SK-N-SH (cell line): ENCODE results near the gene ZNF563. TPM values are rescaled to one million over a fixed set of nuclear protein-coding genes. Genes with fewer than 3 reads are reported as not detected.

Experiments used
- CTCF ChIA-PET: fragments of 300-600, 350-600 bp; formaldehyde crosslinking; extraction: SDS; loops from one replicate; lab custom pipeline; 2021; lab: Yijun Ruan, JAX
- POLR2A ChIA-PET: fragments of 350-600 bp; sonication (Branson Sonifier 250); formaldehyde crosslinking; extraction: SDS; loops from one replicate; lab custom pipeline; 2020; ENCODE audit warnings: antibody characterized with exemption, inconsistent platforms; lab: Yijun Ruan, JAX
- DNase-seq: peaks from one replicate; pipeline ENCODE4 v3.0.0; 2012
- H2AFZ ChIP-seq: fragments of 200-600 bp; sonication (generic); 2 replicates; pipeline ENCODE4 v1.8.1; 2016; ENCODE audit warnings: antibody characterized with exemption, mild to moderate bottlenecking, low read depth
- H3F3A ChIP-seq: fragments of 200-600 bp; sonication (generic); replicated peaks from 2 replicates; pipeline ENCODE3; 2016; ENCODE audit warnings: antibody characterized with exemption, mild to moderate bottlenecking; ENCODE audit not compliant: insufficient read depth
- H3K27ac ChIP-seq, 2 experiments: fragments of 200-500 bp in 1 of 2; fragments of 200-600 bp in 1 of 2; sonication (Bioruptor generic) in 1 of 2; sonication (generic), shearing (Covaris generic) in 1 of 2; 2 replicates each; pipeline versions ENCODE4 v1.5.1 to v1.6.1; 2014 to 2016; ENCODE audit warnings: low read depth in 2 of 2, inconsistent platforms in 1 of 2, low read length in 1 of 2, mild to moderate bottlenecking in 1 of 2, mixed read lengths in 1 of 2
- H3K27me3 ChIP-seq: fragments of 200-600 bp; sonication (generic), shearing (Covaris generic); 2 replicates; pipeline ENCODE4 v1.6.1; 2016; ENCODE audit warnings: mixed run types; ENCODE audit not compliant: insufficient read depth
- H3K36me3 ChIP-seq, 2 experiments: fragments of 200-500 bp in 1 of 2; fragments of 200-600 bp in 1 of 2; sonication (Bioruptor generic) in 1 of 2; sonication (generic) in 1 of 2; replicated peaks in 1 of 2; 2 replicates each; pipeline versions ENCODE3 to v1.5.1; 2014 to 2016; ENCODE audit warnings: low read length in 1 of 2, mild to moderate bottlenecking in 1 of 2; ENCODE audit not compliant: insufficient read depth in 2 of 2, control insufficient read depth in 1 of 2
- H3K4me1 ChIP-seq, 2 experiments: fragments of 200-500 bp in 1 of 2; fragments of 200-600 bp in 1 of 2; sonication (Bioruptor generic) in 1 of 2; sonication (generic), shearing (Covaris generic) in 1 of 2; 2 replicates each; pipeline versions ENCODE4 v1.5.1 to v1.6.1; 2014 to 2016; ENCODE audit warnings: low read depth in 1 of 2, low read length in 1 of 2, mixed run types in 1 of 2; ENCODE audit not compliant: insufficient read depth in 2 of 2, control insufficient read depth in 1 of 2
- H3K4me2 ChIP-seq: fragments of 200-600 bp; sonication (generic), shearing (Covaris generic); 2 replicates; pipeline ENCODE4 v1.6.1; 2017; ENCODE audit warnings: mixed run types
- H3K4me3 ChIP-seq, 2 experiments: fragments of 200-500 bp in 1 of 2; fragments of 200-600 bp in 1 of 2; sonication (Bioruptor generic) in 1 of 2; sonication (generic), shearing (Covaris generic) in 1 of 2; 2 replicates each; pipeline versions ENCODE4 v1.5.1 to v1.8.1; 2014 to 2016; ENCODE audit warnings: low read depth in 2 of 2, inconsistent platforms in 1 of 2, low read length in 1 of 2, mild to moderate bottlenecking in 1 of 2, mixed read lengths in 1 of 2, moderate library complexity in 1 of 2
- H3K79me2 ChIP-seq: fragments of 200-600 bp; sonication (generic); 2 replicates; pipeline ENCODE4 v1.8.1; 2017; ENCODE audit warnings: mild to moderate bottlenecking; ENCODE audit not compliant: insufficient read depth
- H3K9ac ChIP-seq: fragments of 200-600 bp; sonication (generic); 2 replicates; pipeline ENCODE4 v1.6.1; 2017; ENCODE audit warnings: mixed run types
- H3K9me2 ChIP-seq: fragments of 200-600 bp; sonication (generic); 2 replicates; pipeline ENCODE4 v1.6.1; 2017; ENCODE audit warnings: mixed run types
- H3K9me3 ChIP-seq: fragments of 200-600 bp; sonication (generic); 2 replicates; pipeline ENCODE4 v1.6.1; 2017; ENCODE audit warnings: mixed run types, mild to moderate bottlenecking, moderate library complexity
- H4K20me1 ChIP-seq: fragments of 200-600 bp; sonication (generic); 2 replicates; pipeline ENCODE4 v1.6.1; 2017; ENCODE audit warnings: mild to moderate bottlenecking, mixed run types; ENCODE audit not compliant: insufficient read depth
- CTCF ChIP-seq: fragments of 200-600 bp; sonication (generic); IDR thresholded peaks from 2 replicates; pipeline ENCODE4 v1.6.1; 2017; ENCODE audit warnings: antibody characterized with exemption, mild to moderate bottlenecking, moderate library complexity
- EZH2phosphoT487 ChIP-seq: fragments of 200-600 bp; sonication (generic); IDR thresholded peaks from 2 replicates; pipeline ENCODE4 v1.6.1; 2017; ENCODE audit warnings: low read depth, mixed run types, mild to moderate bottlenecking, antibody characterized with exemption, moderate library complexity, borderline replicate concordance
- FOXM1 ChIP-seq: IDR thresholded peaks from 2 replicates; pipeline ENCODE4 v1.4.0; 2012; ENCODE audit warnings: low read depth, mild to moderate bottlenecking
- GABPA ChIP-seq: IDR thresholded peaks from 2 replicates; pipeline ENCODE4 v1.4.0; 2012; ENCODE audit warnings: low read depth, mild to moderate bottlenecking
- GATA2 ChIP-seq: sonication (generic); formaldehyde crosslinking; IDR thresholded peaks from 2 replicates; pipeline ENCODE4 v1.5.0; 2020; ENCODE audit warnings: mild to moderate bottlenecking, missing genetic modification reagents
- IRF3 ChIP-seq: fragments of 150-350 bp; IDR thresholded peaks from 2 replicates; pipeline ENCODE4 v1.6.1; 2016; ENCODE audit warnings: mild to moderate bottlenecking, low read depth, low read length
- MXI1 ChIP-seq: IDR thresholded peaks from 2 replicates; pipeline ENCODE4 v1.6.1; 2012; ENCODE audit warnings: mild to moderate bottlenecking, low read depth, low read length, improper control_type of control experiment
- NFIC ChIP-seq: IDR thresholded peaks from 2 replicates; pipeline ENCODE4 v1.4.0; 2012; ENCODE audit warnings: borderline replicate concordance
- RAD21 ChIP-seq: IDR thresholded peaks from 2 replicates; pipeline ENCODE4 v1.6.1; 2012; ENCODE audit warnings: mild to moderate bottlenecking, low read length
- REST ChIP-seq: IDR thresholded peaks from 2 replicates; pipeline ENCODE4 v1.6.1; 2012; ENCODE audit warnings: mild to moderate bottlenecking, low read depth, low read length, moderate library complexity
- RFX5 ChIP-seq: IDR thresholded peaks from 2 replicates; pipeline ENCODE4 v1.6.1; 2012; ENCODE audit warnings: mild to moderate bottlenecking, improper control_type of control experiment, low read length
- RXRA ChIP-seq: IDR thresholded peaks from 2 replicates; pipeline ENCODE4 v1.4.0; 2012; ENCODE audit warnings: low read depth, mild to moderate bottlenecking, borderline replicate concordance
- SMC3 ChIP-seq: IDR thresholded peaks from 2 replicates; pipeline ENCODE4 v1.6.1; 2012; ENCODE audit warnings: low read depth, low read length, improper control_type of control experiment
- TAF1 ChIP-seq: IDR thresholded peaks from 2 replicates; pipeline ENCODE4 v1.6.1; 2012; ENCODE audit warnings: low read depth, mild to moderate bottlenecking, low read length, moderate library complexity, borderline replicate concordance
- YY1 ChIP-seq: IDR thresholded peaks from 2 replicates; pipeline ENCODE4 v1.4.0; 2012; ENCODE audit warnings: low read depth, mild to moderate bottlenecking
- ZBTB33 ChIP-seq: IDR thresholded peaks from 2 replicates; pipeline ENCODE4 v1.4.0; 2012; ENCODE audit warnings: low read depth, borderline replicate concordance
- WGBS: methylation state at CpG from one replicate; pipeline ENCODE4 v1.1.6; 2017; ENCODE audit warnings: low lambda C conversion rate; 5-methylcytosine and 5-hydroxymethylcytosine counted together
- polyA plus RNA-seq, 3 experiments: library from polyadenylated mRNA; depleted of rRNA; stranded (reverse); fragments of >200 nt; gene quantifications; 2 replicates each; pipeline ENCODE4 v1.2.3, GENCODE V29; 2012

Gene ZNF563
- polyA plus RNA-seq, 1 of the 3 experiments (the other 2 are of a cell fraction), result 0.99 TPM

- peak; percentile 81 for TF ChIP-seq IRF3
- peak; percentile 71; the same call in 1 of the 2 replicates for TF ChIP-seq MXI1
- TF ChIP-seq ZBTB33, result no peak
- TF ChIP-seq RFX5, result no peak
- no peak for TF ChIP-seq GATA2 (CRISPR knock-in tag)
- TF ChIP-seq FOXM1, result no peak
- no peak for TF ChIP-seq RAD21
- no peak; the same call in 1 of the 2 replicates for TF ChIP-seq RXRA
- peak; percentile 21; the same call in 1 of the 2 replicates for TF ChIP-seq TAF1
- no peak for TF ChIP-seq YY1
- TF ChIP-seq GABPA, result peak; percentile 90
Measured at GRCh38 chr19:12294249-12295158, 38.9 kb downstream of the ZNF563 start, which contains the start of gene ZNF44 (continued).

GRCh38 chr19:12293777-12294248 lies 39.6 kb downstream of the ZNF563 start:
- H3K4me1 ChIP-seq, result peaks cover 5 to 8% of the 10 kb centered on the region in 2 experiments; a peak in 3 of 4 replicates
- no peaks in the 10 kb centered on the region for H3K27me3 ChIP-seq
- H4K20me1 ChIP-seq, result no peaks in the 10 kb centered on the region
- H3K9ac ChIP-seq, result peak overlapping the region; percentile 81
- peaks cover 64% of the 10 kb centered on the region for H3K79me2 ChIP-seq
- peaks cover 0 to 6% of the 10 kb centered on the region in 2 experiments for H3K36me3 ChIP-seq
- peak overlapping the region; percentile 81 for H2AFZ ChIP-seq
- peak; percentile 69 for DNase-seq
- peak overlapping the region; percentile 86 for H3K4me2 ChIP-seq
- H3F3A ChIP-seq, result peaks cover 2% of the 10 kb centered on the region
- ChIA-PET POLR2A (interaction anchor here (0.7 to 1.1 kb wide), 3 partner anchors 72 to 202 kb away, joined by 3 to 7 read pairs (median 3); partner anchors contain the start of genes ZNF136 and ZNF442), CTCF (interaction anchor here (1.3 kb wide), 1 partner anchor 235 kb away, joined by 4 read pairs; no protein-coding TSS in a partner anchor)
- H3K9me3 ChIP-seq, result no peaks in the 10 kb centered on the region
- under 1% methylated on average over 17 of the region's 18 CpGs for WGBS
- no peaks in the 10 kb centered on the region for H3K9me2 ChIP-seq
- H3K4me3 ChIP-seq, result peak overlapping the region; percentile 75 to 97
- peak overlapping the region; percentile 54 to 63 for H3K27ac ChIP-seq
- 0 out of 2 replicates have a peak, but pooled peaks have one; percentile 5 for TF ChIP-seq RAD21
- no peak for TF ChIP-seq EZH2phosphoT487
- no peak for TF ChIP-seq YY1
- TF ChIP-seq CTCF, result no peak
- no peak for TF ChIP-seq NFIC
- TF ChIP-seq IRF3, result no peak
- TF ChIP-seq REST, result no peak
- no peak for TF ChIP-seq SMC3
